K562 (cell line): Measurements from ENCODE around the gene FBXW7. TPM values are rescaled to one million over a fixed set of nuclear protein-coding genes. Genes with fewer than 3 reads are reported as not detected.
A peak's percentile ranks its signal among the peaks of the same experiment; 100 is the strongest.

Experiments
- ATAC-seq: fragments of 200-7000 bp; cut with Tn5 transposase; 3 replicates; pipeline ENCODE4 v1.9.1; 2020; ENCODE audit warnings: moderate library complexity
- BruUV-seq: library from RNA; stranded (reverse); fragments of 400-500 nt; replicated peaks from 2 replicates; lab custom pipeline; 2021; lab: Mats Ljungman, UMichigan
- CTCF ChIA-PET: fragments of 300-600 bp; formaldehyde crosslinking; extraction: SDS; loops from one replicate; lab custom pipeline; 2021; ENCODE audit warnings: low intra/inter-chr PET ratio; lab: Yijun Ruan, JAX
- POLR2A ChIA-PET: fragments of 300-600, 350-650 bp; sonication (Branson Sonifier 250); formaldehyde crosslinking; extraction: SDS; loops from one replicate; lab custom pipeline; 2021; ENCODE audit warnings: antibody characterized with exemption, inconsistent platforms; lab: Yijun Ruan, JAX
- DNase-seq, 4 experiments: peaks; one replicate each; pipeline versions ENCODE4 v3.0.0 to v3.0.0-alpha.2; 2011 to 2018; ENCODE audit warnings: low spot score in 3 of 4, mixed read lengths in 3 of 4; ENCODE audit errors: extremely low read depth in 1 of 4
- FAIRE-seq: peaks from 2 replicates; lab custom pipeline; 2011; peaks lifted over from hg19 to GRCh38; lab: Jason Lieb, UNC
- H2AFZ ChIP-seq: 2 replicates; pipeline ENCODE4 v1.6.0; 2011; ENCODE audit warnings: low read depth, low read length, control low read depth, inconsistent platforms
- H3K27ac ChIP-seq: fragments of 200-600 bp; 3 replicates; pipeline ENCODE4 v1.8.0; 2011; ENCODE audit warnings: low read depth, mild to moderate bottlenecking, control low read depth, inconsistent platforms, low read length, moderate library complexity, mixed read lengths; ENCODE audit errors: extremely low read depth
- H3K27me3 ChIP-seq, 2 experiments: fragments of 300-600 bp in 1 of 2; 2 replicates in 1 of 2; 3 replicates in 1 of 2; pipeline versions ENCODE4 v1.6.0 to v1.8.0; 2011; ENCODE audit warnings: inconsistent platforms in 2 of 2, low read length in 2 of 2, mild to moderate bottlenecking in 1 of 2, mixed read lengths in 1 of 2, moderate library complexity in 1 of 2; ENCODE audit not compliant: control insufficient read depth in 2 of 2, insufficient read depth in 2 of 2
- H3K36me3 ChIP-seq: fragments of 300-600 bp; 3 replicates; pipeline ENCODE4 v1.8.0; 2011; ENCODE audit warnings: mild to moderate bottlenecking, low read length, inconsistent platforms; ENCODE audit not compliant: control insufficient read depth, insufficient read depth
- H3K4me1 ChIP-seq, 2 experiments: fragments of 200-600 bp in 1 of 2; replicated peaks in 1 of 2; 2 replicates in 1 of 2; 3 replicates in 1 of 2; pipeline versions ENCODE4 v1.5.1 to v1.8.0; 2011; ENCODE audit warnings: inconsistent platforms in 2 of 2, low read length in 2 of 2, mild to moderate bottlenecking in 1 of 2, mixed read lengths in 1 of 2, moderate library complexity in 1 of 2; ENCODE audit not compliant: control insufficient read depth in 2 of 2, insufficient read depth in 2 of 2
- H3K4me2 ChIP-seq: 2 replicates; pipeline ENCODE4 v1.6.1; 2011; ENCODE audit warnings: low read length, control low read depth, inconsistent platforms, mixed read lengths; ENCODE audit not compliant: insufficient read depth
- H3K4me3 ChIP-seq: fragments of 200-600 bp; sonication (generic), shearing (Covaris generic); 2 replicates; pipeline ENCODE4 v1.5.1; 2016; ENCODE audit warnings: control low read depth, inconsistent platforms
- H3K79me2 ChIP-seq: fragments of 200-600 bp; 3 replicates; pipeline ENCODE4 v1.8.0; 2011; ENCODE audit warnings: low read length, inconsistent platforms; ENCODE audit not compliant: control insufficient read depth, insufficient read depth
- H3K9ac ChIP-seq, 2 experiments: 2 replicates each; pipeline versions ENCODE4 v1.6.0 to v1.6.1; 2011; ENCODE audit warnings: low read depth in 2 of 2, low read length in 2 of 2, control low read depth in 1 of 2, inconsistent platforms in 1 of 2, mild to moderate bottlenecking in 1 of 2, mixed read lengths in 1 of 2; ENCODE audit not compliant: insufficient read depth in 1 of 2
- H3K9me1 ChIP-seq: one replicate; pipeline ENCODE4 v1.6.0; 2011; ENCODE audit warnings: inconsistent platforms, mild to moderate bottlenecking, low read length, moderate library complexity; ENCODE audit not compliant: control insufficient read depth, insufficient read depth
- H3K9me3 ChIP-seq: replicated peaks from 2 replicates; pipeline ENCODE4 v1.5.1; 2011; ENCODE audit warnings: low read depth, low read length, inconsistent platforms; ENCODE audit not compliant: control insufficient read depth, insufficient read depth
- H4K20me1 ChIP-seq: replicated peaks from 2 replicates; pipeline ENCODE4 v1.6.1; 2011; ENCODE audit warnings: low read length, inconsistent platforms, mixed read lengths; ENCODE audit not compliant: control insufficient read depth, insufficient read depth
- CHD2 ChIP-seq: IDR thresholded peaks from 2 replicates; pipeline ENCODE4 v1.6.1; 2011; ENCODE audit warnings: low read depth, low read length
- EGR1 ChIP-seq: fragments of 450-650 bp; conservative IDR thresholded peaks from 2 replicates; pipeline ENCODE4 v1.6.1; 2017; ENCODE audit warnings: mild to moderate bottlenecking
- HMGN3 ChIP-seq: IDR thresholded peaks from 2 replicates; pipeline ENCODE4 v1.6.1; 2011; ENCODE audit warnings: borderline replicate concordance, low read depth, mild to moderate bottlenecking, mixed read lengths, low read length; ENCODE audit not compliant: insufficient read length; ENCODE audit errors: extremely low read depth
- NFE2 ChIP-seq: IDR thresholded peaks from 2 replicates; pipeline ENCODE4 v1.6.1; 2014; ENCODE audit warnings: antibody characterized with exemption, low read depth
- NFRKB ChIP-seq: fragments of 450-650 bp; IDR thresholded peaks from 2 replicates; pipeline ENCODE4 v1.6.1; 2016; ENCODE audit warnings: low read depth
- SIN3A ChIP-seq, 2 experiments: fragments of 150-350 bp in 1 of 2; IDR thresholded peaks; 2 replicates each; pipeline ENCODE4 v1.6.1; 2011 to 2016; ENCODE audit warnings: borderline replicate concordance in 2 of 2, low read depth in 2 of 2, low read length in 2 of 2, mild to moderate bottlenecking in 2 of 2, moderate library complexity in 2 of 2; ENCODE audit not compliant: control insufficient read depth in 1 of 2
- TAF15 ChIP-seq: fragments of 200-400 bp; formaldehyde crosslinking; IDR thresholded peaks from 2 replicates; pipeline ENCODE4 v1.6.1; 2017; ENCODE audit warnings: mild to moderate bottlenecking, low read depth, low read length, moderate library complexity
- ZNF217 ChIP-seq: sonication (generic); formaldehyde crosslinking; IDR thresholded peaks from 2 replicates; pipeline ENCODE4 v1.8.0; 2022; ENCODE audit warnings: mild to moderate bottlenecking, missing genetic modification reagents
- WGBS: fragments of 100-300 bp; shearing (Covaris generic); methylation state at CpG from one replicate; pipeline ENCODE4 v1.1.6; 2016; ENCODE audit warnings: low coverage, mixed read lengths; ENCODE audit not compliant: insufficient coverage; ENCODE audit errors: missing lambda C conversion rate; 5-methylcytosine and 5-hydroxymethylcytosine counted together
- in situ Hi-C: fragments of 300-500 bp; cut with MboI; formaldehyde crosslinking; loops from 4 replicates; pipeline ENCODE4 v1.15.0; 2018; ENCODE audit warnings: inconsistent platforms, mixed read lengths
- intact Hi-C: fragments of 100-400 bp; cut with micrococcal nuclease; formaldehyde crosslinking; loops from 2 replicates; pipeline ENCODE4 v1.14.2; 2022
- polyA plus RNA-seq, 8 experiments: library from polyadenylated mRNA; depleted of rRNA in 4 of 8; stranded (reverse) in 5 of 8; unstranded in 3 of 8; fragments of >200 nt; fragmentation: Nextera tagmentation in 2 of 8; fragmentation: Illumina TruSeq in 1 of 8; extraction: Ambion mirVana in 2 of 8; extraction: Trizol in 1 of 8; gene quantifications; 2 replicates each; pipeline versions ENCODE4 v1.2.1 to v1.2.3, GENCODE V29; 2011 to 2014; ENCODE audit warnings: inconsistent platforms in 1 of 8, missing spikeins in 1 of 8
- total RNA-seq, 7 experiments: library from RNA; depleted of rRNA in 6 of 7; stranded (reverse); fragments of >200 nt in 6 of 7; fragmentation: Illumina TruSeq in 2 of 7; extraction: Trizol in 2 of 7; gene quantifications; 2 replicates each; pipeline versions ENCODE4 v1.2.1 to v1.2.3, GENCODE V29; 2011 to 2021; ENCODE audit warnings: low replicate concordance in 1 of 7
- TF ChIP-seq, protein P1 (sequence below): sonication (generic); formaldehyde crosslinking; IDR thresholded peaks from 2 replicates; pipeline ENCODE4 v1.8.1; 2022; ENCODE audit warnings: missing genetic modification reagents
- TF ChIP-seq, protein P2 (sequence below), 3 experiments: IDR thresholded peaks in 2 of 3; conservative IDR thresholded peaks in 1 of 3; 2 replicates each; pipeline ENCODE4 v1.5.1; 2011 to 2012; ENCODE audit warnings: low read length in 3 of 3, mild to moderate bottlenecking in 3 of 3, control low read depth in 2 of 3, improper control_type of control experiment in 1 of 3, inconsistent platforms in 1 of 3, low read depth in 1 of 3, mixed read lengths in 1 of 3, moderate library complexity in 1 of 3; ENCODE audit not compliant: insufficient read depth in 2 of 3
- TF ChIP-seq, protein P3 (sequence below): fragments of 250-450 bp; sonication (Bioruptor Pico); IDR thresholded peaks from 2 replicates; pipeline ENCODE4 v1.4.0; 2020

The FBXW7 gene
- total and polyA plus RNA-seq, 9 of the 15 experiments (the other 6 are each of a cell fraction or from before 2014, with no cell fraction given): 6.8 to 44.2 (median 16.4) TPM

DNA sequence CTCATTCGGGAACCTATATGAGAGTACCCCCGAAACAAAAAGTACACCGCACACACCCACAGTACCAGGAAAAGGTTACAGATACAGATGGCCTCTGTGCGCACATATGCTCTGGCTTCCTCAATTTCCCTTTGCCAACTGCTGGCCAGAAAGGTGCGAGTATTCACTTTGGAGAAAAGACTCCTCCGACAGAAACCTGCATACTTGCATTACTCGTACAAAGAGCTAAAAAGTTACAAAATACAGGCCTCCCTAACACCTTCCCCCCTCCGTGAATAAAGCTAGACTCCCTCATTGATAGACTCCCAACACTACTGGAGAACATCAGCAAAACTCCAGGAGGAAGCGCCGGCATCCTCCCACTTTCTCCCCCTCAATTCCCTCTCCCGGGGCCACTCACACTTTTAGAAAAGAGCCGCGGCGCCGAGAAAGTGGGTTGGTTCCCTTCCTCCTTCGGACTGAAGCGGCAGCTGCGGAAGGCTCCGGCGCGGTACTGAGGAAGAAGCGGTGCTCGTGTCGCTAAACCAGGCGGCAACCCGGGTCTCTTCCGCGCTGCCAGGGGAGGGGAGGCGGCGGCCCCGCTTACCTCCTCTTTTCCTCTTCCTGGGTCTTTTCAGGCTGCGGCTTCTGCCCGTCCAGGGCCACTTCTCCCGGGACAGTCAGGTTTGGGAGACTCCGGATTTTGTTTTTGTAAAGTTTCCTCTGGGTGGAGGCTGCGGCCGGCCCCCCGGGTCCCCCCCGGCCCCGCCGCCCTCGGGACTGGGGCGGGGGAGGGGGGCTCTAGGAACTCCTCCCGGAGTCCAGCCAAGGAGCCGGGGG, 1.1 kb downstream of the FBXW7 start:
- POLR2A ChIA-PET: interaction anchor here (2.2 kb wide), 2 partner anchors 9 to 11 kb away, joined by 10 to 12 read pairs; no protein-coding TSS in a partner anchor
- Histone ChIP-seq H2AFZ (no peak overlapping the region), H3K9ac (peak overlapping the region; percentile 68 to 94), H3K4me2 (peak overlapping the region; percentile 82), H3K36me3 (peaks cover 27% of the 10 kb centered on the region; the same call in 2 of the 3 replicates), H3K79me2 (peaks cover 90% of the 10 kb centered on the region), H4K20me1 (peaks cover 14% of the 10 kb centered on the region; the same call in 1 of the 2 replicates), H3K4me3 (peak overlapping the region; percentile 91), H3K9me3 (no peaks in the 10 kb centered on the region), H3K9me1 (no peaks in the 10 kb centered on the region), H3K4me1 (peaks cover 17 to 22% of the 10 kb centered on the region in 2 experiments), H3K27ac (peak overlapping the region; percentile 79), H3K27me3 (no peaks in the 10 kb centered on the region)
- peak; percentile 19 to 49 (median 32) for DNase-seq
- no peak for FAIRE-seq
- intact Hi-C loops (no loop called here), in situ Hi-C loops (no loop called here)
- CTCF ChIA-PET: no interaction called here
- BruUV-seq: TSS peak; percentile 56
- ATAC-seq: peak; percentile 33
- WGBS: under 1% methylated on average over 29 of the region's 45 CpGs
- TF ChIP-seq, protein P1, sequence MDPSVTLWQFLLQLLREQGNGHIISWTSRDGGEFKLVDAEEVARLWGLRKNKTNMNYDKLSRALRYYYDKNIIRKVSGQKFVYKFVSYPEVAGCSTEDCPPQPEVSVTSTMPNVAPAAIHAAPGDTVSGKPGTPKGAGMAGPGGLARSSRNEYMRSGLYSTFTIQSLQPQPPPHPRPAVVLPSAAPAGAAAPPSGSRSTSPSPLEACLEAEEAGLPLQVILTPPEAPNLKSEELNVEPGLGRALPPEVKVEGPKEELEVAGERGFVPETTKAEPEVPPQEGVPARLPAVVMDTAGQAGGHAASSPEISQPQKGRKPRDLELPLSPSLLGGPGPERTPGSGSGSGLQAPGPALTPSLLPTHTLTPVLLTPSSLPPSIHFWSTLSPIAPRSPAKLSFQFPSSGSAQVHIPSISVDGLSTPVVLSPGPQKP (CRISPR knock-in tag): no peak
- peak; percentile 26 for TF ChIP-seq HMGN3
- TF ChIP-seq TAF15: no peak
- no peak for TF ChIP-seq ZNF217 (CRISPR knock-in tag)
- no peak for TF ChIP-seq NFRKB
- TF ChIP-seq NFE2: no peak
- TF ChIP-seq SIN3A (IDR thresholded peaks at IDR 0.05; ENCODE audit: borderline replicate concordance in 2 of 2, control insufficient read depth in 1 of 2, low read depth in 2 of 2, low read length in 2 of 2): 0 out of 4 replicates have a peak, but pooled peaks of 1 of the 2 experiments have one; percentile 7
- TF ChIP-seq, protein P2, sequence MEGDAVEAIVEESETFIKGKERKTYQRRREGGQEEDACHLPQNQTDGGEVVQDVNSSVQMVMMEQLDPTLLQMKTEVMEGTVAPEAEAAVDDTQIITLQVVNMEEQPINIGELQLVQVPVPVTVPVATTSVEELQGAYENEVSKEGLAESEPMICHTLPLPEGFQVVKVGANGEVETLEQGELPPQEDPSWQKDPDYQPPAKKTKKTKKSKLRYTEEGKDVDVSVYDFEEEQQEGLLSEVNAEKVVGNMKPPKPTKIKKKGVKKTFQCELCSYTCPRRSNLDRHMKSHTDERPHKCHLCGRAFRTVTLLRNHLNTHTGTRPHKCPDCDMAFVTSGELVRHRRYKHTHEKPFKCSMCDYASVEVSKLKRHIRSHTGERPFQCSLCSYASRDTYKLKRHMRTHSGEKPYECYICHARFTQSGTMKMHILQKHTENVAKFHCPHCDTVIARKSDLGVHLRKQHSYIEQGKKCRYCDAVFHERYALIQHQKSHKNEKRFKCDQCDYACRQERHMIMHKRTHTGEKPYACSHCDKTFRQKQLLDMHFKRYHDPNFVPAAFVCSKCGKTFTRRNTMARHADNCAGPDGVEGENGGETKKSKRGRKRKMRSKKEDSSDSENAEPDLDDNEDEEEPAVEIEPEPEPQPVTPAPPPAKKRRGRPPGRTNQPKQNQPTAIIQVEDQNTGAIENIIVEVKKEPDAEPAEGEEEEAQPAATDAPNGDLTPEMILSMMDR (IDR thresholded peaks at IDR 0.05 in 2 of 3, conservative IDR thresholded peaks at IDR 0.05 in 1 of 3; ENCODE audit: insufficient read depth in 2 of 3, low read depth in 1 of 3, low read length in 3 of 3): no peak
- TF ChIP-seq CHD2: no peak
- TF ChIP-seq, protein P3, sequence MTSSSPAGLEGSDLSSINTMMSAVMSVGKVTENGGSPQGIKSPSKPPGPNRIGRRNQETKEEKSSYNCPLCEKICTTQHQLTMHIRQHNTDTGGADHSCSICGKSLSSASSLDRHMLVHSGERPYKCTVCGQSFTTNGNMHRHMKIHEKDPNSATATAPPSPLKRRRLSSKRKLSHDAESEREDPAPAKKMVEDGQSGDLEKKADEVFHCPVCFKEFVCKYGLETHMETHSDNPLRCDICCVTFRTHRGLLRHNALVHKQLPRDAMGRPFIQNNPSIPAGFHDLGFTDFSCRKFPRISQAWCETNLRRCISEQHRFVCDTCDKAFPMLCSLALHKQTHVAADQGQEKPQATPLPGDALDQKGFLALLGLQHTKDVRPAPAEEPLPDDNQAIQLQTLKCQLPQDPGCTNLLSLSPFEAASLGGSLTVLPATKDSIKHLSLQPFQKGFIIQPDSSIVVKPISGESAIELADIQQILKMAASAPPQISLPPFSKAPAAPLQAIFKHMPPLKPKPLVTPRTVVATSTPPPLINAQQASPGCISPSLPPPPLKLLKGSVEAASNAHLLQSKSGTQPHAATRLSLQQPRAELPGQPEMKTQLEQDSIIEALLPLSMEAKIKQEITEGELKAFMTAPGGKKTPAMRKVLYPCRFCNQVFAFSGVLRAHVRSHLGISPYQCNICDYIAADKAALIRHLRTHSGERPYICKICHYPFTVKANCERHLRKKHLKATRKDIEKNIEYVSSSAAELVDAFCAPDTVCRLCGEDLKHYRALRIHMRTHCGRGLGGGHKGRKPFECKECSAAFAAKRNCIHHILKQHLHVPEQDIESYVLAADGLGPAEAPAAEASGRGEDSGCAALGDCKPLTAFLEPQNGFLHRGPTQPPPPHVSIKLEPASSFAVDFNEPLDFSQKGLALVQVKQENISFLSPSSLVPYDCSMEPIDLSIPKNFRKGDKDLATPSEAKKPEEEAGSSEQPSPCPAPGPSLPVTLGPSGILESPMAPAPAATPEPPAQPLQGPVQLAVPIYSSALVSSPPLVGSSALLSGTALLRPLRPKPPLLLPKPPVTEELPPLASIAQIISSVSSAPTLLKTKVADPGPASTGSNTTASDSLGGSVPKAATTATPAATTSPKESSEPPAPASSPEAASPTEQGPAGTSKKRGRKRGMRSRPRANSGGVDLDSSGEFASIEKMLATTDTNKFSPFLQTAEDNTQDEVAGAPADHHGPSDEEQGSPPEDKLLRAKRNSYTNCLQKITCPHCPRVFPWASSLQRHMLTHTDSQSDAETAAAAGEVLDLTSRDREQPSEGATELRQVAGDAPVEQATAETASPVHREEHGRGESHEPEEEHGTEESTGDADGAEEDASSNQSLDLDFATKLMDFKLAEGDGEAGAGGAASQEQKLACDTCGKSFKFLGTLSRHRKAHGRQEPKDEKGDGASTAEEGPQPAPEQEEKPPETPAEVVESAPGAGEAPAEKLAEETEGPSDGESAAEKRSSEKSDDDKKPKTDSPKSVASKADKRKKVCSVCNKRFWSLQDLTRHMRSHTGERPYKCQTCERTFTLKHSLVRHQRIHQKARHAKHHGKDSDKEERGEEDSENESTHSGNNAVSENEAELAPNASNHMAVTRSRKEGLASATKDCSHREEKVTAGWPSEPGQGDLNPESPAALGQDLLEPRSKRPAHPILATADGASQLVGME: no peak
- TF ChIP-seq EGR1: 0 out of 2 replicates have a peak, but pooled peaks have one; percentile 9
